ENCODE measurements around the gene SSTR4.

- TF ChIP-seq, protein P1, sequence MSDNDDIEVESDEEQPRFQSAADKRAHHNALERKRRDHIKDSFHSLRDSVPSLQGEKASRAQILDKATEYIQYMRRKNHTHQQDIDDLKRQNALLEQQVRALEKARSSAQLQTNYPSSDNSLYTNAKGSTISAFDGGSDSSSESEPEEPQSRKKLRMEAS (CRISPR knock-in tag; IDR thresholded peaks at IDR 0.05): no peak
- TF ChIP-seq, protein P2, sequence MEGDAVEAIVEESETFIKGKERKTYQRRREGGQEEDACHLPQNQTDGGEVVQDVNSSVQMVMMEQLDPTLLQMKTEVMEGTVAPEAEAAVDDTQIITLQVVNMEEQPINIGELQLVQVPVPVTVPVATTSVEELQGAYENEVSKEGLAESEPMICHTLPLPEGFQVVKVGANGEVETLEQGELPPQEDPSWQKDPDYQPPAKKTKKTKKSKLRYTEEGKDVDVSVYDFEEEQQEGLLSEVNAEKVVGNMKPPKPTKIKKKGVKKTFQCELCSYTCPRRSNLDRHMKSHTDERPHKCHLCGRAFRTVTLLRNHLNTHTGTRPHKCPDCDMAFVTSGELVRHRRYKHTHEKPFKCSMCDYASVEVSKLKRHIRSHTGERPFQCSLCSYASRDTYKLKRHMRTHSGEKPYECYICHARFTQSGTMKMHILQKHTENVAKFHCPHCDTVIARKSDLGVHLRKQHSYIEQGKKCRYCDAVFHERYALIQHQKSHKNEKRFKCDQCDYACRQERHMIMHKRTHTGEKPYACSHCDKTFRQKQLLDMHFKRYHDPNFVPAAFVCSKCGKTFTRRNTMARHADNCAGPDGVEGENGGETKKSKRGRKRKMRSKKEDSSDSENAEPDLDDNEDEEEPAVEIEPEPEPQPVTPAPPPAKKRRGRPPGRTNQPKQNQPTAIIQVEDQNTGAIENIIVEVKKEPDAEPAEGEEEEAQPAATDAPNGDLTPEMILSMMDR (IDR thresholded peaks at IDR 0.05): no peak
- TF ChIP-seq ZNF138 (CRISPR knock-in tag; conservative IDR thresholded peaks at IDR 0.05) (no peak), CBFB (CRISPR knock-in tag; IDR thresholded peaks at IDR 0.05; ENCODE audit: low read depth) (no peak), PREB (CRISPR knock-in tag; IDR thresholded peaks at IDR 0.05; ENCODE audit: borderline replicate concordance) (no peak), RELA (CRISPR knock-in tag; IDR thresholded peaks at IDR 0.05; ENCODE audit: borderline replicate concordance) (no peak), NFE2L1 (CRISPR knock-in tag; IDR thresholded peaks at IDR 0.05) (no peak), NR2C2 (CRISPR knock-in tag; IDR thresholded peaks at IDR 0.05) (no peak)
Observed at GRCh38 chr20:23046431-23046830, 11.3 kb downstream of the SSTR4 start.

Data from WTC11 (cell line).